HPDE6-E6E7 (cell line): ENCODE measurements around the gene ERGIC1.
A peak's percentile ranks its signal among the peaks of the same experiment; 100 is the strongest.

Experiments
- DNase-seq: peaks from one replicate; pipeline ENCODE4 v3.0.0; 2011; ENCODE audit warnings: missing footprints; ENCODE audit errors: extremely low spot score

Gene ERGIC1

GRCh38 chr5:172864747-172865146, 30.7 kb downstream of the ERGIC1 start:
- DNase-seq, result no peak

- no peak for DNase-seq
Observed at GRCh38 chr5:172866378-172866777, 32.3 kb downstream of the ERGIC1 start.

- DNase-seq, result no peak
Observed at GRCh38 chr5:172866802-172867748, 33.0 kb downstream of the ERGIC1 start.

GRCh38 chr5:172867761-172868435, 33.8 kb downstream of the ERGIC1 start:
- DNase-seq, result no peak

- no peak for DNase-seq
Observed at GRCh38 chr5:172868436-172868923, 34.4 kb downstream of the ERGIC1 start.

GRCh38 chr5:172868924-172869591, 35.0 kb downstream of the ERGIC1 start:
- DNase-seq, result peak; percentile 49

- no peak for DNase-seq
Observed at GRCh38 chr5:172869691-172870090, 35.6 kb downstream of the ERGIC1 start.

GRCh38 chr5:172870291-172870714, 36.3 kb downstream of the ERGIC1 start:
- DNase-seq, result peak; percentile 88

GRCh38 chr5:172870715-172871461, 36.8 kb downstream of the ERGIC1 start:
- DNase-seq, result peak; percentile 48

GRCh38 chr5:172871536-172871935, 37.5 kb downstream of the ERGIC1 start:
- no peak for DNase-seq

- DNase-seq, result no peak
Observed at GRCh38 chr5:172871982-172872381, 37.9 kb downstream of the ERGIC1 start.

GRCh38 chr5:172872997-172873491, 39.0 kb downstream of the ERGIC1 start:
- no peak for DNase-seq

GRCh38 chr5:172873513-172873912, 39.5 kb downstream of the ERGIC1 start:
- DNase-seq, result no peak

GRCh38 chr5:172874647-172875504, 40.8 kb downstream of the ERGIC1 start:
- DNase-seq, result no peak

GRCh38 chr5:172875505-172876279, 41.6 kb downstream of the ERGIC1 start:
- no peak for DNase-seq

GRCh38 chr5:172876578-172876977, 42.5 kb downstream of the ERGIC1 start:
- DNase-seq, result no peak

GRCh38 chr5:172877466-172878260, 43.6 kb downstream of the ERGIC1 start:
- no peak for DNase-seq

GRCh38 chr5:172878585-172878932, 44.5 kb downstream of the ERGIC1 start:
- no peak for DNase-seq
